ENCODE measurements around the gene RAPGEF4.

The RAPGEF4 gene

GRCh38 chr2:172928756-172929155 lies 193.1 kb downstream of the RAPGEF4 start:
- DNase-seq (ENCODE audit: extremely low read depth in 1 of 2, low read depth in 1 of 2), result no peak

- no peak for DNase-seq (ENCODE audit: extremely low read depth in 1 of 2, low read depth in 1 of 2)
Measured at GRCh38 chr2:172929644-172930043, 194.0 kb downstream of the RAPGEF4 start.

GRCh38 chr2:172930871-172931255 lies 195.2 kb downstream of the RAPGEF4 start:
- DNase-seq (ENCODE audit: extremely low read depth in 1 of 2, low read depth in 1 of 2), result no peak

- DNase-seq (ENCODE audit: extremely low read depth in 1 of 2, low read depth in 1 of 2), result no peak
Measured at GRCh38 chr2:172931256-172931894, 195.7 kb downstream of the RAPGEF4 start.

GRCh38 chr2:172931918-172932520 lies 196.4 kb downstream of the RAPGEF4 start:
- DNase-seq (ENCODE audit: extremely low read depth in 1 of 2, low read depth in 1 of 2), result peak; percentile 17 to 40

GRCh38 chr2:172937884-172938712 lies 202.5 kb downstream of the RAPGEF4 start:
- DNase-seq (ENCODE audit: extremely low read depth in 1 of 2, low read depth in 1 of 2), result no peak

GRCh38 chr2:172938713-172939375 lies 203.2 kb downstream of the RAPGEF4 start:
- no peak for DNase-seq (ENCODE audit: extremely low read depth in 1 of 2, low read depth in 1 of 2)

GRCh38 chr2:172943539-172943938 lies 207.9 kb downstream of the RAPGEF4 start:
- no peak for DNase-seq (ENCODE audit: extremely low read depth in 1 of 2, low read depth in 1 of 2)

GRCh38 chr2:172944022-172944793 lies 208.6 kb downstream of the RAPGEF4 start:
- no peak for DNase-seq (ENCODE audit: extremely low read depth in 1 of 2, low read depth in 1 of 2)

GRCh38 chr2:172944794-172945509 lies 209.3 kb downstream of the RAPGEF4 start:
- DNase-seq (ENCODE audit: extremely low read depth in 1 of 2, low read depth in 1 of 2), result no peak

- DNase-seq (ENCODE audit: extremely low read depth in 1 of 2, low read depth in 1 of 2), result no peak
Measured at GRCh38 chr2:172945510-172945850, 209.8 kb downstream of the RAPGEF4 start.

GRCh38 chr2:172947461-172948153 lies 212.0 kb downstream of the RAPGEF4 start:
- no peak for DNase-seq (ENCODE audit: extremely low read depth in 1 of 2, low read depth in 1 of 2)

- no peak for DNase-seq (ENCODE audit: extremely low read depth in 1 of 2, low read depth in 1 of 2)
Measured at GRCh38 chr2:172949522-172949921, 213.9 kb downstream of the RAPGEF4 start.

GRCh38 chr2:172950565-172950964 lies 214.9 kb downstream of the RAPGEF4 start:
- no peak for DNase-seq (ENCODE audit: extremely low read depth in 1 of 2, low read depth in 1 of 2)

- DNase-seq (ENCODE audit: extremely low read depth in 1 of 2, low read depth in 1 of 2), result no peak
Measured at GRCh38 chr2:172951554-172951953, 215.9 kb downstream of the RAPGEF4 start.

- DNase-seq (ENCODE audit: extremely low read depth in 1 of 2, low read depth in 1 of 2), result no peak
Measured at GRCh38 chr2:172953411-172953810, 217.8 kb downstream of the RAPGEF4 start.

- no peak for DNase-seq (ENCODE audit: extremely low read depth in 1 of 2, low read depth in 1 of 2)
Measured at GRCh38 chr2:172953970-172954852, 218.6 kb downstream of the RAPGEF4 start.

- DNase-seq (ENCODE audit: extremely low read depth in 1 of 2, low read depth in 1 of 2), result no peak
Measured at GRCh38 chr2:172955587-172955986, 219.9 kb downstream of the RAPGEF4 start.

- DNase-seq (ENCODE audit: extremely low read depth in 1 of 2, low read depth in 1 of 2), result no peak
Measured at GRCh38 chr2:172957734-172958133, 222.1 kb downstream of the RAPGEF4 start.

Measured in activated CD8-positive, alpha-beta memory T cell treated with anti-CD3 and anti-CD28 coated beads for 1 hour (primary cell).